Gastroesophageal sphincter (tissue), 4 donors: ENCODE results near the gene VTCN1. TPM values are rescaled to one million over a fixed set of nuclear protein-coding genes. Genes with fewer than 3 reads are reported as not detected.

Experiments
- ATAC-seq: fragments of 150-250 bp; one replicate; pipeline ENCODE4 v1.9.1; 2016; ENCODE audit warnings: mild to moderate bottlenecking, moderate library complexity
- H3K27ac ChIP-seq, 4 donors: fragments of 200-600 bp; sonication (generic) in 3 of 4; 1 replicate in 3 of 4; 2 replicates in 1 of 4; pipeline ENCODE4 v1.5.1; 2016 to 2019
- H3K27me3 ChIP-seq: fragments of 200-600 bp; sonication (generic); one replicate; pipeline ENCODE4 v1.5.1; 2019
- H3K36me3 ChIP-seq, 2 donors: fragments of 200-600 bp; sonication (generic); one replicate each; pipeline ENCODE4 v1.5.1; 2019; ENCODE audit warnings: control low read depth in 1 of 2
- H3K4me1 ChIP-seq, 3 donors: fragments of 200-600 bp; sonication (generic); 1 replicate in 2 of 3; 2 replicates in 1 of 3; pipeline ENCODE4 v1.5.1; 2016 to 2019; ENCODE audit warnings: control low read depth in 2 of 3
- H3K4me3 ChIP-seq, 2 donors: fragments of 200-600 bp; sonication (generic); one replicate each; pipeline ENCODE4 v1.5.1; 2019; ENCODE audit warnings: mild to moderate bottlenecking in 1 of 2, moderate library complexity in 1 of 2
- H3K9me3 ChIP-seq, 3 donors: fragments of 200-600 bp; sonication (generic); one replicate each; pipeline ENCODE4 v1.5.1; 2017 to 2019; ENCODE audit warnings: control low read depth in 2 of 3
- EP300 ChIP-seq: sonication (generic); formaldehyde crosslinking; IDR thresholded peaks from one replicate; pipeline ENCODE4 v1.6.1; 2017; ENCODE audit warnings: antibody characterized with exemption, mild to moderate bottlenecking
- POLR2A ChIP-seq, 2 donors: fragments of 450-650 bp; IDR thresholded peaks; one replicate each; pipeline ENCODE4 v1.6.1; 2017; ENCODE audit warnings: antibody characterized with exemption in 2 of 2, mild to moderate bottlenecking in 2 of 2, moderate library complexity in 1 of 2
- POLR2AphosphoS5 ChIP-seq: sonication (generic); formaldehyde crosslinking; IDR thresholded peaks from one replicate; pipeline ENCODE4 v1.6.1; 2017; ENCODE audit warnings: antibody characterized with exemption
- WGBS, 2 donors: methylation state at CpG; one replicate each; pipeline ENCODE4 v1.1.5; 2018; ENCODE audit warnings: low coverage in 1 of 2; 5-methylcytosine and 5-hydroxymethylcytosine counted together
- total RNA-seq, 4 donors: library from RNA; depleted of rRNA; stranded (reverse); fragments of >200 nt; gene quantifications; one replicate each; pipeline ENCODE4 v1.1.0, GENCODE V29; 2016
- TF ChIP-seq, protein P1 (sequence below), 4 experiments: fragments of 200-600 bp in 2 of 4; fragments of 450-650 bp in 2 of 4; sonication (generic) in 1 of 4; IDR thresholded peaks; one replicate each; pipeline ENCODE4 v1.5.1; 2017 to 2019; ENCODE audit warnings: antibody characterized with exemption in 4 of 4, mild to moderate bottlenecking in 2 of 4, moderate library complexity in 2 of 4

The VTCN1 gene
- total RNA-seq, 4 donors from 2014 or later: 2.1 TPM; not detected in 3

DNA sequence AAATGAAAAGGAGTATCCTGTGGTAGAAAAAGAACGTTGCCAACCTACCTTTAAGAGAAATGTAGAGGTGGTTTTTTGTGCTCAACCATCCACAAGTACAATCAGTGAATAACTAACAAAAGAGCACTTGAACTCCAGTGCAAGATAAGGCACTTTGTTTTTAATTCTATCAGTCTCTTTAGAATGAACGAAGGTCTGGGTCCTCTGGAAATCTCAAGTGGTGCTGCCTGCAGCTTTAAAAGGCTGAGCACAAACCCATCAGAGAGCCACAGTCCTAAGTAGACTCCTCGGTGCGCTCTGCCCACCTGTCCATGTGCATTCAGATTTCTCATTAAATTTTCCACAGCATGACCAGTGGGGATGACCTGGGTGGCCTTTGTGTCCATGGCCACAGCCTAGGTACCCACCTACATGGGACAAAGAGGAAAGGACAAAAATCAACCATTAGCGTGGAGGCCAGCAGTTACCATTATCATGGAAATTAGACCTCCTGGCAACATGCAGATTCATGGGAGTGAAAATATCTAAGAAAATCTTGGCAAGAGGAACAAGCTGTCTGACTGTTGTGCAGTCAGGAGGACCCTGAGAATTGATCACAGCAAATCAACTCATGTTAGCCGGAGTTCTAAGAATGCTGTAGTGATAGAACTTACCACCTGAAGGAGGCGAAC is 98.5 kb downstream of the VTCN1 start:
- no peak for ATAC-seq
- Histone ChIP-seq H3K4me3 (no peak overlapping the region), H3K36me3 (peaks cover 0 to 78% of the 10 kb centered on the region in 2 donors), H3K9me3 (no peaks in the 10 kb centered on the region), H3K27me3 (no peaks in the 10 kb centered on the region), H3K4me1 (no peaks in the 10 kb centered on the region), H3K27ac (no peak overlapping the region)
- TF ChIP-seq POLR2A (IDR thresholded peaks at IDR 0.05) (no peak), EP300 (no peak), POLR2AphosphoS5 (no peak)
- TF ChIP-seq, protein P1, sequence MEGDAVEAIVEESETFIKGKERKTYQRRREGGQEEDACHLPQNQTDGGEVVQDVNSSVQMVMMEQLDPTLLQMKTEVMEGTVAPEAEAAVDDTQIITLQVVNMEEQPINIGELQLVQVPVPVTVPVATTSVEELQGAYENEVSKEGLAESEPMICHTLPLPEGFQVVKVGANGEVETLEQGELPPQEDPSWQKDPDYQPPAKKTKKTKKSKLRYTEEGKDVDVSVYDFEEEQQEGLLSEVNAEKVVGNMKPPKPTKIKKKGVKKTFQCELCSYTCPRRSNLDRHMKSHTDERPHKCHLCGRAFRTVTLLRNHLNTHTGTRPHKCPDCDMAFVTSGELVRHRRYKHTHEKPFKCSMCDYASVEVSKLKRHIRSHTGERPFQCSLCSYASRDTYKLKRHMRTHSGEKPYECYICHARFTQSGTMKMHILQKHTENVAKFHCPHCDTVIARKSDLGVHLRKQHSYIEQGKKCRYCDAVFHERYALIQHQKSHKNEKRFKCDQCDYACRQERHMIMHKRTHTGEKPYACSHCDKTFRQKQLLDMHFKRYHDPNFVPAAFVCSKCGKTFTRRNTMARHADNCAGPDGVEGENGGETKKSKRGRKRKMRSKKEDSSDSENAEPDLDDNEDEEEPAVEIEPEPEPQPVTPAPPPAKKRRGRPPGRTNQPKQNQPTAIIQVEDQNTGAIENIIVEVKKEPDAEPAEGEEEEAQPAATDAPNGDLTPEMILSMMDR (IDR thresholded peaks at IDR 0.05): no peak
- WGBS, 2 donors: 72 to 88% methylated on average over 5 to 6 of the region's 7 CpGs

DNA sequence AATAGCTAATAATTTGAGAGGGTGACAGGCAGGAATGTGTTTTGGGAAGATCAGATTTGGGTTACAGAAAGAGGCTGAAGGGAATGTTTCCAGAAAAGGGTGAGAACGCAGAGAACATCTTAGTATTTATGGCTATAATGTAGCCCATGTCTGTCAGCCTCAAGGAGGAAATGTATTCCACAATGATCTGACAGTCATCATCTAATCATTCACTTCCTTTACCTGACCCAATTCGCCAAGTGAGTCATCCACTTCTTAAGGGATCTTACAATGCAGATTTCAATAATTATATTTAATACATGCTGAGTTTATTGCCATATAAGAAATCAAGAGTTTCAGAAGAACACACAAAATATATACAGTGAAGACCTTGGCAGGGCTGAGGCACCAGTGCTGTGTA is 100.0 kb downstream of the VTCN1 start:
- no peak for ATAC-seq
- H3K4me1 ChIP-seq: no peaks in the 10 kb centered on the region
- TF ChIP-seq POLR2A (IDR thresholded peaks at IDR 0.05): no peak
- TF ChIP-seq, protein P1 (IDR thresholded peaks at IDR 0.05): no peak
- no peak for TF ChIP-seq EP300
- TF ChIP-seq POLR2AphosphoS5: no peak
- H3K9me3 ChIP-seq: no peaks in the 10 kb centered on the region
- no peak overlapping the region for H3K27ac ChIP-seq
- H3K36me3 ChIP-seq: peaks cover 0 to 88% of the 10 kb centered on the region in 2 donors
- H3K27me3 ChIP-seq: no peaks in the 10 kb centered on the region
- 71 to 90% methylated on average over 2 of the region's 2 CpGs for WGBS, 2 donors
- H3K4me3 ChIP-seq: no peak overlapping the region

DNA sequence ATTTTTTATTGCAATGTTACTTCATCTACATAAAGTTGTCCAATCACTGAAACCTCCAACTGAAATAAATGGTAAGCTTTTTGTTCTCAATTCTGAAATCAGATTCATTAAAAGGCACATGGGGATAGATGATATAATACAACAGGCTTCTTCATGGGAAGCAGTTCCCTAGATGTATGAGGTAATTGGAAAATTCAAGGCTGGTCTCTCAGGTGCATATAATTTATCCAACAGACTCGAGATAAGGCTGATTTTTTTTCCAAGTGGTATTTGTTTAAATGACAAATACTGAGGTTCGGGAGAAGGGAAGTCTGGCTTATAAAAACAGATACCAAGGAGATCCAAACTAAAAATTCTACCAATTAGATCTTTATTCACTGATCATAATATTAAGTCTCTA is 103.4 kb downstream of the VTCN1 start:
- Histone ChIP-seq H3K9me3 (no peaks in the 10 kb centered on the region), H3K27ac (no peak overlapping the region), H3K4me1 (no peaks in the 10 kb centered on the region), H3K27me3 (no peaks in the 10 kb centered on the region), H3K4me3 (no peak overlapping the region), H3K36me3 (peaks cover 0 to 83% of the 10 kb centered on the region in 2 donors)
- ATAC-seq: no peak
- TF ChIP-seq, protein P1 (IDR thresholded peaks at IDR 0.05): no peak
- TF ChIP-seq EP300: no peak
- TF ChIP-seq POLR2AphosphoS5: no peak
- TF ChIP-seq POLR2A (IDR thresholded peaks at IDR 0.05): no peak
- WGBS, 2 donors: 72 to 75% methylated on average over 2 of the region's 2 CpGs

DNA sequence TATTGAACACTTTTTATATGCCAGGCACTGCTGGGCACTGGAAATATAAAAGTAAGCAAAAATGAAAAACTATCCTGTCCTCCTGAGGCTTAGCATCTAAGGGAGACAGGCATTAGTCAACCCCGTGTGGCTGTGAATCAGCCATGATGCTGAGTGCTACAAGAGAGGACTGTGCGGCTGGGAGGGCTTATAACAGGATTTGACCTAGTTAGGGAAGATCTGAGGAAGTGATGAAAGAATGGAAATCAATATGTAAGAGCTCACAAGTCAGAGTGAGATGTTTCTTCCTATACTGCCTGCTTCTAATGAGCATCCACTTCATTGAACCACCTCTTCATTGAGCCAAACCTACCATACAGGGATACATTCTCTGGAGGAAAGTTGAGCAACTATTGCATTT is 104.2 kb downstream of the VTCN1 start:
- TF ChIP-seq POLR2A (IDR thresholded peaks at IDR 0.05) (no peak), EP300 (no peak), POLR2AphosphoS5 (no peak)
- TF ChIP-seq, protein P1 (IDR thresholded peaks at IDR 0.05): no peak
- ATAC-seq: no peak
- 90 to 95% methylated on average over 2 of the region's 2 CpGs for WGBS, 2 donors
- Histone ChIP-seq H3K4me1 (no peaks in the 10 kb centered on the region), H3K27me3 (no peaks in the 10 kb centered on the region), H3K27ac (no peak overlapping the region), H3K4me3 (no peak overlapping the region), H3K9me3 (no peaks in the 10 kb centered on the region), H3K36me3 (peaks cover 0 to 81% of the 10 kb centered on the region in 2 donors)

DNA sequence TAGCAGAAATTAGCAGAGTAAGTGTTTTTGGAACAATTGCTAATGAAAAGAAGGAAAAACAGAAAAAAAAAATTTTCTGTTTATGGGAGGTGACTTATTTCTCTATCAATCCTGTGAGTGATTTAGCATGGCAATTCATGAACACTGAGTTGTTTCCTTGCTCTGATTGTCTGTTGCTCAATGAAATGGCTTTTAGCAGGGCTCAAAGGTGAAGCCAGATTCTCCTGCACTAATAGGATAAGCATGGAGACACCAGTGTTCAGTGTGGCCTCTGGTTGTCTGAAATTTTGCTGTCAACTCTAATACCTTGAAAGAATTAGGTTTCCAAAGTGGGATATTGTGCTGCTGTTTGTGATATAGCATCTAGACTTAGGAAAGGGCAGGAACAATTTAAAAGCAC is 105.0 kb downstream of the VTCN1 start:
- no peak overlapping the region for H3K4me3 ChIP-seq
- peaks cover 0 to 78% of the 10 kb centered on the region in 2 donors for H3K36me3 ChIP-seq

More for the DNA sequence above, 105.0 kb downstream of the VTCN1 start:
- Histone ChIP-seq H3K27ac (no peak overlapping the region), H3K9me3 (no peaks in the 10 kb centered on the region), H3K4me1 (no peaks in the 10 kb centered on the region), H3K27me3 (no peaks in the 10 kb centered on the region)
- TF ChIP-seq POLR2A (IDR thresholded peaks at IDR 0.05) (no peak), EP300 (no peak), POLR2AphosphoS5 (no peak)
- TF ChIP-seq, protein P1 (IDR thresholded peaks at IDR 0.05): no peak
- ATAC-seq: no peak
